HS-27A (cell line): ENCODE results near the gene PTGS1.
"Not testable (repeated sequence)": the region's sequence is repeated elsewhere in the genome, so short reads cannot be mapped to it uniquely, and the experiment has no call there.

Source experiments
- DNase-seq: peaks from one replicate; pipeline ENCODE4 v3.0.0-alpha.2; 2012; ENCODE audit warnings: low read depth, missing footprints

The PTGS1 gene

GRCh38 chr9:122347348-122348287 is 23.2 kb upstream of the PTGS1 start:
- no peak for DNase-seq

- DNase-seq: no peak
Measured at GRCh38 chr9:122348288-122348777, 22.5 kb upstream of the PTGS1 start.

- DNase-seq: no peak
Measured at GRCh38 chr9:122348791-122349190, 22.0 kb upstream of the PTGS1 start.

- no peak for DNase-seq
Measured at GRCh38 chr9:122349201-122349600, 21.6 kb upstream of the PTGS1 start.

GRCh38 chr9:122350577-122351355 is 20.1 kb upstream of the PTGS1 start:
- peak; percentile 29 for DNase-seq

GRCh38 chr9:122354536-122355199 is 16.2 kb upstream of the PTGS1 start:
- no peak for DNase-seq

- no peak for DNase-seq
Measured at GRCh38 chr9:122355336-122355875, 15.4 kb upstream of the PTGS1 start.

GRCh38 chr9:122356627-122357026 is 14.2 kb upstream of the PTGS1 start:
- no peak for DNase-seq

- no peak for DNase-seq
Measured at GRCh38 chr9:122360891-122361290, 9.9 kb upstream of the PTGS1 start.

GRCh38 chr9:122363131-122363530 is 7.7 kb upstream of the PTGS1 start:
- DNase-seq: not testable (repeated sequence)

- no peak for DNase-seq
Measured at GRCh38 chr9:122364117-122364782, 6.6 kb upstream of the PTGS1 start.

- DNase-seq: no peak
Measured at GRCh38 chr9:122364783-122365150, 6.1 kb upstream of the PTGS1 start.

- DNase-seq: no peak
Measured at GRCh38 chr9:122366074-122366660, 4.7 kb upstream of the PTGS1 start.

GRCh38 chr9:122367065-122367464 is 3.8 kb upstream of the PTGS1 start:
- no peak for DNase-seq

GRCh38 chr9:122367774-122368460 is 2.9 kb upstream of the PTGS1 start:
- DNase-seq: no peak

GRCh38 chr9:122368642-122369041 is 2.2 kb upstream of the PTGS1 start:
- DNase-seq: no peak

- DNase-seq: no peak
Measured at GRCh38 chr9:122370303-122370702, 521 bp upstream of the PTGS1 start.

GRCh38 chr9:122371846-122372245 is 1.0 kb downstream of the PTGS1 start:
- no peak for DNase-seq

GRCh38 chr9:122372856-122373845 is 2.3 kb downstream of the PTGS1 start:
- no peak for DNase-seq
